PC-3 (cell line): ENCODE results near the gene ARNT2.

Experiments
- CTCF ChIP-seq: fragments of 300-600 bp; sonication (generic); conservative IDR thresholded peaks from 2 replicates; pipeline ENCODE4 v1.5.1; 2017; ENCODE audit warnings: antibody characterized with exemption, low read depth, mild to moderate bottlenecking, low read length
- EZH2 ChIP-seq: fragments of 300-600 bp; sonication (generic); IDR thresholded peaks from one replicate; pipeline ENCODE4 v1.6.1; 2017; ENCODE audit warnings: antibody characterized with exemption, mild to moderate bottlenecking, low read length; ENCODE audit not compliant: unreplicated experiment
- EZH2phosphoT487 ChIP-seq: fragments of 300-600 bp; sonication (generic); IDR thresholded peaks from 2 replicates; pipeline ENCODE4 v1.6.1; 2018; ENCODE audit warnings: mild to moderate bottlenecking, antibody characterized with exemption, low read length, borderline replicate concordance

- TF ChIP-seq EZH2 (no peak), CTCF (no peak), EZH2phosphoT487 (no peak)
Measured at GRCh38 chr15:80441714-80442113, 37.5 kb downstream of the ARNT2 start.
